Measurements from ENCODE around the gene ATP5PB.

DNA sequence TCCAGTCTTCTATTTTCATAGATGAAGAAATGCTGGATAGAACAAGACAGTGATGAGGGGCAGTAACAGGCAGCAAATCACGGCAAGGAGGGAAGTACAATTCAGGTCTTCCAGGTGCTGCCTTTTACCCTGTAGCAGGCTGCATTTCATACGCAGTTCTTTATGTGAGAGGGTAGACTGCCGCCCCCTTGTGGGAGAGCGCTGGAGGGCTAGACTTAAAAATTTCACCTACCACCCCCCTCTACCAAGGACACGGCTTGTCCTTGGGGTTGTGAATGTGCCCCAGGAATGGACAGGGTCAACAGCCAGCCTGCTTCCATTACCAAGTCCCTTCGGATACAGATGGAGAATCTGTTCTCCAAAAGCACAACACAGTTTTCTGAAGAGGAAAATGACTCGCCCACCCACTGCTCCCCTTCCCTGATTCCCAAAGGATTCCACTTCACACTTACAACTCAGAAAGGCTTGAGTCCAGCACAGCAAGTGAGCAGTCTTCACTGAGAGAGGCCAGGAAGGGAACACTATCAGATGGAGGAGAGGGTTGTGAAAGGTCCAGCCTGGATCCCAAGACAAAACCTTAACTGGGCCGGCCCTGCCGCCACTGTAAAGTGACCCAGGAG lies 7.6 kb upstream of the ATP5PB start:
- TF ChIP-seq, protein P1, sequence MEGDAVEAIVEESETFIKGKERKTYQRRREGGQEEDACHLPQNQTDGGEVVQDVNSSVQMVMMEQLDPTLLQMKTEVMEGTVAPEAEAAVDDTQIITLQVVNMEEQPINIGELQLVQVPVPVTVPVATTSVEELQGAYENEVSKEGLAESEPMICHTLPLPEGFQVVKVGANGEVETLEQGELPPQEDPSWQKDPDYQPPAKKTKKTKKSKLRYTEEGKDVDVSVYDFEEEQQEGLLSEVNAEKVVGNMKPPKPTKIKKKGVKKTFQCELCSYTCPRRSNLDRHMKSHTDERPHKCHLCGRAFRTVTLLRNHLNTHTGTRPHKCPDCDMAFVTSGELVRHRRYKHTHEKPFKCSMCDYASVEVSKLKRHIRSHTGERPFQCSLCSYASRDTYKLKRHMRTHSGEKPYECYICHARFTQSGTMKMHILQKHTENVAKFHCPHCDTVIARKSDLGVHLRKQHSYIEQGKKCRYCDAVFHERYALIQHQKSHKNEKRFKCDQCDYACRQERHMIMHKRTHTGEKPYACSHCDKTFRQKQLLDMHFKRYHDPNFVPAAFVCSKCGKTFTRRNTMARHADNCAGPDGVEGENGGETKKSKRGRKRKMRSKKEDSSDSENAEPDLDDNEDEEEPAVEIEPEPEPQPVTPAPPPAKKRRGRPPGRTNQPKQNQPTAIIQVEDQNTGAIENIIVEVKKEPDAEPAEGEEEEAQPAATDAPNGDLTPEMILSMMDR (IDR thresholded peaks at IDR 0.05; ENCODE audit: low read length): peak; percentile 85
- no peak for TF ChIP-seq EZH2 (IDR thresholded peaks at IDR 0.05; ENCODE audit: borderline replicate concordance, low read length)
